Glutamatergic neuron (in vitro differentiated cells): Measurements from ENCODE around the gene RALGPS1. TPM values are rescaled to one million over a fixed set of nuclear protein-coding genes. Genes with fewer than 3 reads are reported as not detected.

Experiments
- DNase-seq: peaks from one replicate; pipeline ENCODE4 v3.0.0; 2022
- H3K27ac Mint-ChIP-seq: one replicate; pipeline ENCODE4 v1.8.0; 2020; ENCODE audit warnings: mild to moderate bottlenecking, mixed read lengths, inconsistent platforms; ENCODE audit not compliant: unreplicated experiment
- H3K27me3 Mint-ChIP-seq: one replicate; pipeline ENCODE4 v1.8.0; 2020; ENCODE audit warnings: mild to moderate bottlenecking, moderate library complexity, mixed read lengths, inconsistent platforms; ENCODE audit not compliant: unreplicated experiment
- H3K36me3 Mint-ChIP-seq: one replicate; pipeline ENCODE4 v1.8.0; 2020; ENCODE audit warnings: mild to moderate bottlenecking, mixed read lengths, inconsistent platforms; ENCODE audit not compliant: unreplicated experiment
- H3K4me1 Mint-ChIP-seq: one replicate; pipeline ENCODE4 v1.8.0; 2020; ENCODE audit warnings: mild to moderate bottlenecking, low read depth, mixed read lengths, inconsistent platforms; ENCODE audit not compliant: unreplicated experiment
- H3K4me3 Mint-ChIP-seq: one replicate; pipeline ENCODE4 v1.8.0; 2020; ENCODE audit warnings: mild to moderate bottlenecking, mixed read lengths, inconsistent platforms; ENCODE audit not compliant: unreplicated experiment
- H3K9me3 Mint-ChIP-seq: one replicate; pipeline ENCODE4 v1.8.0; 2020; ENCODE audit warnings: mild to moderate bottlenecking, moderate library complexity, mixed read lengths, inconsistent platforms; ENCODE audit not compliant: unreplicated experiment
- CTCF ChIP-seq: fragments of 200-600 bp; sonication (generic); IDR thresholded peaks from one replicate; pipeline ENCODE4 v1.5.0; 2021; ENCODE audit not compliant: partially characterized antibody, unreplicated experiment
- total RNA-seq: library from RNA; stranded (reverse); fragmentation: NEBNext Ultra II Directional; extraction: Animal tissue kit (Norgen Biotek cat#: 25700); gene quantifications from one replicate; pipeline ENCODE4 v1.2.1, GENCODE V29; 2021; ENCODE audit not compliant: unreplicated experiment

The RALGPS1 gene
- total RNA-seq, 1 donor from 2014 or later: 23.8 TPM

- Mint-ChIP-seq H3K9me3 (peaks cover 4% of the 10 kb centered on the region), H3K27me3 (peaks cover 2% of the 10 kb centered on the region), H3K27ac (no peak overlapping the region), H3K4me3 (peak overlapping the region; percentile 56), H3K36me3 (no peaks in the 10 kb centered on the region), H3K4me1 (peaks cover 33% of the 10 kb centered on the region)
- TF ChIP-seq CTCF: no peak
- DNase-seq: no peak
Observed at GRCh38 chr9:127117801-127118200, 203.2 kb downstream of the RALGPS1 start.

- peak overlapping the region; percentile 34 for H3K27ac Mint-ChIP-seq
- peaks cover 40% of the 10 kb centered on the region for H3K4me1 Mint-ChIP-seq
- TF ChIP-seq CTCF: no peak
- peak overlapping the region; percentile 56 for H3K4me3 Mint-ChIP-seq
- H3K27me3 Mint-ChIP-seq: peaks cover 2% of the 10 kb centered on the region
- no peaks in the 10 kb centered on the region for H3K36me3 Mint-ChIP-seq
- DNase-seq: no peak
- peaks cover 4% of the 10 kb centered on the region for H3K9me3 Mint-ChIP-seq
Observed at GRCh38 chr9:127118597-127119319, 204.2 kb downstream of the RALGPS1 start.

GRCh38 chr9:127119320-127119709, 204.7 kb downstream of the RALGPS1 start:
- H3K27me3 Mint-ChIP-seq: peaks cover 2% of the 10 kb centered on the region
- peaks cover 42% of the 10 kb centered on the region for H3K4me1 Mint-ChIP-seq
- H3K4me3 Mint-ChIP-seq: peak overlapping the region; percentile 58
- no peaks in the 10 kb centered on the region for H3K36me3 Mint-ChIP-seq
- peaks cover 5% of the 10 kb centered on the region for H3K9me3 Mint-ChIP-seq
- no peak for TF ChIP-seq CTCF
- peak overlapping the region; percentile 34 for H3K27ac Mint-ChIP-seq
- DNase-seq: no peak

GRCh38 chr9:127121628-127122175, 207.1 kb downstream of the RALGPS1 start:
- peaks cover 10% of the 10 kb centered on the region for H3K9me3 Mint-ChIP-seq
- H3K4me1 Mint-ChIP-seq: peaks cover 51% of the 10 kb centered on the region
- no peak for DNase-seq
- no peaks in the 10 kb centered on the region for H3K36me3 Mint-ChIP-seq
- peaks cover 4% of the 10 kb centered on the region for H3K27me3 Mint-ChIP-seq
- peak overlapping the region; percentile 92 for H3K27ac Mint-ChIP-seq
- no peak for TF ChIP-seq CTCF
- peak overlapping the region; percentile 87 for H3K4me3 Mint-ChIP-seq
